Activated CD4-positive, alpha-beta T cell treated with anti-CD3 and anti-CD28 coated beads for 1 hour (primary cell): ENCODE measurements around the gene SOBP.

Experiments used
- DNase-seq: peaks from one replicate; pipeline ENCODE4 v3.0.0-alpha.2; 2020

Gene SOBP

GRCh38 chr6:107646176-107646575, 156.3 kb downstream of the SOBP start:
- DNase-seq = no peak

GRCh38 chr6:107646776-107647438, 157.0 kb downstream of the SOBP start:
- DNase-seq = no peak

- no peak for DNase-seq
Measured at GRCh38 chr6:107647439-107647948, 157.6 kb downstream of the SOBP start.

GRCh38 chr6:107648983-107649382, 159.1 kb downstream of the SOBP start:
- DNase-seq = no peak

GRCh38 chr6:107652526-107653182, 162.7 kb downstream of the SOBP start:
- DNase-seq = no peak

GRCh38 chr6:107653183-107653580, 163.3 kb downstream of the SOBP start:
- DNase-seq = no peak

GRCh38 chr6:107653861-107654394, 164.0 kb downstream of the SOBP start:
- no peak for DNase-seq

GRCh38 chr6:107654764-107655163, 164.8 kb downstream of the SOBP start:
- DNase-seq = no peak

- no peak for DNase-seq
Measured at GRCh38 chr6:107655245-107655644, 165.3 kb downstream of the SOBP start.

GRCh38 chr6:107655864-107656263, 165.9 kb downstream of the SOBP start:
- no peak for DNase-seq

GRCh38 chr6:107656401-107656800, 166.5 kb downstream of the SOBP start:
- DNase-seq = no peak

GRCh38 chr6:107656883-107657282, 167.0 kb downstream of the SOBP start:
- DNase-seq = no peak

- DNase-seq = no peak
Measured at GRCh38 chr6:107657373-107657754, 167.4 kb downstream of the SOBP start.

- DNase-seq = peak; percentile 23
Measured at GRCh38 chr6:107657755-107658461, 168.0 kb downstream of the SOBP start.

- no peak for DNase-seq
Measured at GRCh38 chr6:107658920-107659865, 169.3 kb downstream of the SOBP start.

- no peak for DNase-seq
Measured at GRCh38 chr6:107660839-107661238, 170.9 kb downstream of the SOBP start.

- no peak for DNase-seq
Measured at GRCh38 chr6:107661291-107661690, 171.4 kb downstream of the SOBP start.

- DNase-seq = no peak
Measured at GRCh38 chr6:107662333-107662732, 172.4 kb downstream of the SOBP start.

- no peak for DNase-seq
Measured at GRCh38 chr6:107663308-107663707, 173.4 kb downstream of the SOBP start.

- no peak for DNase-seq
Measured at GRCh38 chr6:107665382-107665781, 175.5 kb downstream of the SOBP start.

- no peak for DNase-seq
Measured at GRCh38 chr6:107666084-107666980, 176.4 kb downstream of the SOBP start.
